ENCODE results near the gene ARMC7.
"Not testable (repeated sequence)": the region's sequence is repeated elsewhere in the genome, so short reads cannot be mapped to it uniquely, and the experiment has no call there.

Gene ARMC7

DNA sequence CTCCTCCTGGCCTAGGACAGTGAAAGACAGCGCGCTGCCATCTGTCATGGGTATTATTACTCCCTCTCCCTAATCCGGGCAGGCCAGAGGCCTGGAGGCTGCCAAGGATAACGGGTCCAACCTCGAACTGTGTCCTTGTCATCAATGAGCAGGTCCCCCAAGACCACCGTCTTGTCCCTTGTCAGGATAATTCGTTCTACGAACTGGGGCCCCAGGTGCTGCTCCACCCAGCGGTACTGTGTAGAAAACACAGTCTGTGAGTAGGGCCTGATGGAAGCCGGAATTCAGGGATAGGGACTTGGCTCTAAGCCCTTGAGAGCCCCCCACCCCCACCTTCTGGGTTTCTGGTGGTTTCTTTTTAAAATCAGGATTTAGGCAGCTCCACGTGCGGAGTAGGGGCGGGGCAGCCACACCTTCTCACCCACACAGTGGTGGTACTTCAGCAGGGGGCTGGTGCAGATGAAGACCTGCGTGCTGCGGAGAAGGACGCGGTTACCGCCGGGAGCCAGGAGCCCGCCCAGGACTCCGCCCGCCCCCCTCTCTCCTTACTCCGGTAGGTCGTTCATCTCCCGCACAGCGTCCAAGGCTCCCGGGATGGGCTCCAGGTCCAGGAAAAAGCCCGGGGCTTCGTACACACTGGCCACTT is 21.0 kb downstream of the ARMC7 start:
- TF ChIP-seq, protein P1, sequence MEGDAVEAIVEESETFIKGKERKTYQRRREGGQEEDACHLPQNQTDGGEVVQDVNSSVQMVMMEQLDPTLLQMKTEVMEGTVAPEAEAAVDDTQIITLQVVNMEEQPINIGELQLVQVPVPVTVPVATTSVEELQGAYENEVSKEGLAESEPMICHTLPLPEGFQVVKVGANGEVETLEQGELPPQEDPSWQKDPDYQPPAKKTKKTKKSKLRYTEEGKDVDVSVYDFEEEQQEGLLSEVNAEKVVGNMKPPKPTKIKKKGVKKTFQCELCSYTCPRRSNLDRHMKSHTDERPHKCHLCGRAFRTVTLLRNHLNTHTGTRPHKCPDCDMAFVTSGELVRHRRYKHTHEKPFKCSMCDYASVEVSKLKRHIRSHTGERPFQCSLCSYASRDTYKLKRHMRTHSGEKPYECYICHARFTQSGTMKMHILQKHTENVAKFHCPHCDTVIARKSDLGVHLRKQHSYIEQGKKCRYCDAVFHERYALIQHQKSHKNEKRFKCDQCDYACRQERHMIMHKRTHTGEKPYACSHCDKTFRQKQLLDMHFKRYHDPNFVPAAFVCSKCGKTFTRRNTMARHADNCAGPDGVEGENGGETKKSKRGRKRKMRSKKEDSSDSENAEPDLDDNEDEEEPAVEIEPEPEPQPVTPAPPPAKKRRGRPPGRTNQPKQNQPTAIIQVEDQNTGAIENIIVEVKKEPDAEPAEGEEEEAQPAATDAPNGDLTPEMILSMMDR (conservative IDR thresholded peaks at IDR 0.05; ENCODE audit: low read length), result peak; percentile 69
- TF ChIP-seq EZH2phosphoT487 (IDR thresholded peaks at IDR 0.05; ENCODE audit: borderline replicate concordance), result no peak
- Histone ChIP-seq H3K9me2 (replicated peaks; ENCODE audit: low read depth, low read length) (no peaks in the 10 kb centered on the region), H3F3A (ENCODE audit: low read depth) (peaks cover 18% of the 10 kb centered on the region; the same call in 1 of the 2 replicates), H3K27me3 (ENCODE audit: insufficient read depth, low read length, poor library complexity, severe bottlenecking) (no peaks in the 10 kb centered on the region), H3K4me1 (ENCODE audit: insufficient read depth, low read length, poor library complexity, severe bottlenecking) (peaks cover 12% of the 10 kb centered on the region), H3K36me3 (ENCODE audit: insufficient read depth, low read length) (peaks cover 19% of the 10 kb centered on the region; the same call in 1 of the 2 replicates), H3K4me3 (ENCODE audit: low read length, poor library complexity, severe bottlenecking) (peak overlapping the region; percentile 85), H3K4me2 (ENCODE audit: low read depth, low read length, poor library complexity, severe bottlenecking) (peak overlapping the region; percentile 82), H3K9me3 (ENCODE audit: insufficient read depth, low read depth, low read length) (no peaks in the 10 kb centered on the region), H4K20me1 (ENCODE audit: insufficient read depth, low read length, poor library complexity, severe bottlenecking) (peaks cover 19% of the 10 kb centered on the region), H2AFZ (ENCODE audit: low read length) (peak overlapping the region; percentile 68), H3K9ac (ENCODE audit: low read depth, low read length, poor library complexity, severe bottlenecking) (peak overlapping the region; percentile 92), H3K79me2 (ENCODE audit: insufficient read depth, low read length) (peaks cover 32% of the 10 kb centered on the region)

DNA sequence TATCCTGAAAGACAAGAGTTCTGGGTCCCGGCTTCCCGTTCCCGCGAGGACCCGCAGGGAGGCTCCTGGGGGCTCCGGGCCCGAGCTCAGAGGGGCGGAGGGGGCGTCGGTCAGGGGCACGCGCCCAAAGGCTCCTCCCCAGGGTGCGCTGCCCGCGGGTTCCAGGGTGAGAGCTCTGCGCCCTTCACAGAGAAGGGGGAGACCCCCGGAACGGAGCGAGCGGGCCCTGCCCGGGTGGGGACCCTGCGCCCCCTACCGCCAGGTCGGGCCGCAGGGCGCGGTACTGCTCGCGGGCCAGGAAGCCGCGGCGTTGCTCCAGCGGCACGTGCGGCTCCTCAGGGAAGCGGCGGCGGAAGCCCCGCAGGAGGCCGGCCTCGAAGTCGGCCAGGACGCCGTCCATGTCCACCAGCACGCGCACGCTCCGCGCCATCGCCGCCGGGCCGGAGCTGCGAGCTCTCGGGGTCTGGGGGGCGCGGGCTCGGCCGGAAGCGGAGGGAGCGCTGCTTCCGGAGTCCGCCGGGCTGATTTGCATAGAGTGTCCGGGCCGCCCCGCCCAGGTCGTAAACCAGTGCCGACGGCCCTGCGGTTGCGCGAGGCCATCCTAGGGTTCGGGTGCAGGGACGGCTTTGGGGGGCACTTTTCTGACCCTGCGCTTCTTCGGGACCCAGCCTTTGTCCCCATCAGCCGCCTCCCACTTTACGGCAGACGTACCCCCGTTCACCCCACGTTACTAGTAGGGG is 21.7 kb downstream of the ARMC7 start, which contains the start of gene NT5C:
TSS of gene NT5C (minus strand) at position 465 of the 740 bp plus-strand sequence. CDS start at position 430, 35 bp downstream.
- H2AFZ ChIP-seq (ENCODE audit: low read length), result peak within 1 kb of the TSS; percentile 68

DNA sequence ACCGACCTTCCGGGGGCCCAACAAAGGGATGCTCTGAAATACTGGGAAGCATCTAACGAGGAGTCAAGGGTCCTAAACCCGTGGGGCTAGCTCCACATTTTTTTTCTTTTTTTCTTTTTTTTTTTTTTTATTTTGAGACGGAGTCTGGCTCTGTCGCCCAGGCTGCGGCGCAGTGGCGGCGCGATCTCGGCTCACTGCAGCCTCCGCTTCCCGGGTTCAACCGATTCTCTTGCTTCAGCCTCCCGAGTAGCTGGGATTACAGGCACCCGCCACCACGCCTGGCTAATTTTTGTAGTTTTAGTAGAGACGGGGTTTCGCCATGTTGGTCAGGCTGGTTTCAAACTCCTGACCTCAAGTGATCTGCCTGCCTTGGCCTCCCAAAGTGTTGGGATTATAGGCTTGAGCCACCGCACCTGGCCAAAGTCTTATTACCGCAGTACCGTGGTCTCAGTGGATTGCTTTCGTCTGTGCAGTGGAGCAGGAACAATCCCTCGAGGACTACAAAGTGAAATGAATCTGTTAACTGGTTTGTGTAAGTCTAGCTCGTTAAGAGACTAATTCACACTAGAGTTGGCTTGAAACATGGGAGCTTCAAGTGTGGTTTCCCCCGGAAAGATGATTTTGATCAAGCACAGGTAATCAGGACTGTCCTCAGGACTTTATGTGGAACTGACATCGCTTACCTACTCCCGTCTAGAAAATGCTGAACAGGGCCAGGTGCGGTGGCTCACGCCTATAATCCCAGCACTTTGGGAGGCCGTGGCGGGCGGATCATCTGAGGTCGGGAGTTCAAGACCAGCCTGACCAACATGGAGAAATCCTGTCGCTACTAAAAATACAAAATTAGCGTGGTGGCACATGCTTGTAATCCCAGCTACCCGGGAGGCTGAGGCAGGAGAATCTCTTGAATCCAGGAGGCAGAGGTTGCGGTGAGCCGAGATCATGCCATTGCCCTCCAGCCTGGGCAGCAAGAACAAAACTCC is 22.5 kb downstream of the ARMC7 start:
- H3K79me2 ChIP-seq (ENCODE audit: insufficient read depth, low read length), result peaks cover 46% of the 10 kb centered on the region
- H3K9me2 ChIP-seq (replicated peaks; ENCODE audit: low read depth, low read length); H3K9me3 ChIP-seq (ENCODE audit: insufficient read depth, low read depth, low read length); H3K27me3 ChIP-seq (ENCODE audit: insufficient read depth, low read length, poor library complexity, severe bottlenecking): not testable (repeated sequence)
- H3F3A ChIP-seq (ENCODE audit: low read depth), result peaks cover 24% of the 10 kb centered on the region; the same call in 1 of the 2 replicates
- H4K20me1 ChIP-seq (ENCODE audit: insufficient read depth, low read length, poor library complexity, severe bottlenecking), result peaks cover 27% of the 10 kb centered on the region
- H2AFZ ChIP-seq (ENCODE audit: low read length), result peak overlapping the region; percentile 68
- peak overlapping the region; percentile 82 for H3K4me2 ChIP-seq (ENCODE audit: low read depth, low read length, poor library complexity, severe bottlenecking)
- peak overlapping the region; percentile 85 for H3K4me3 ChIP-seq (ENCODE audit: low read length, poor library complexity, severe bottlenecking)
- H3K4me1 ChIP-seq (ENCODE audit: insufficient read depth, low read length, poor library complexity, severe bottlenecking), result peaks cover 12% of the 10 kb centered on the region
- peak overlapping the region; percentile 92 for H3K9ac ChIP-seq (ENCODE audit: low read depth, low read length, poor library complexity, severe bottlenecking)
- H3K36me3 ChIP-seq (ENCODE audit: insufficient read depth, low read length), result peaks cover 26% of the 10 kb centered on the region; the same call in 1 of the 2 replicates

More for the DNA sequence above, 21.7 kb downstream of the ARMC7 start, which contains the start of gene NT5C:
- Histone ChIP-seq H3K9me3 (ENCODE audit: insufficient read depth, low read depth, low read length) (no peaks in the 10 kb centered on the region), H3K36me3 (ENCODE audit: insufficient read depth, low read length) (peaks cover 26% of the 10 kb centered on the region; the same call in 1 of the 2 replicates), H3K4me1 (ENCODE audit: insufficient read depth, low read length, poor library complexity, severe bottlenecking) (peaks cover 12% of the 10 kb centered on the region), H3K9ac (ENCODE audit: low read depth, low read length, poor library complexity, severe bottlenecking) (peak within 1 kb of the TSS; percentile 92), H3K4me2 (ENCODE audit: low read depth, low read length, poor library complexity, severe bottlenecking) (peak within 1 kb of the TSS; percentile 82), H3K9me2 (replicated peaks; ENCODE audit: low read depth, low read length) (no peaks in the 10 kb centered on the region), H3K27me3 (ENCODE audit: insufficient read depth, low read length, poor library complexity, severe bottlenecking) (no peaks in the 10 kb centered on the region), H3F3A (ENCODE audit: low read depth) (peaks cover 24% of the 10 kb centered on the region; the same call in 1 of the 2 replicates), H3K79me2 (ENCODE audit: insufficient read depth, low read length) (peaks cover 37% of the 10 kb centered on the region), H3K4me3 (ENCODE audit: low read length, poor library complexity, severe bottlenecking) (peak within 1 kb of the TSS; percentile 85), H4K20me1 (ENCODE audit: insufficient read depth, low read length, poor library complexity, severe bottlenecking) (peaks cover 21% of the 10 kb centered on the region)
- no peak for TF ChIP-seq EZH2phosphoT487 (IDR thresholded peaks at IDR 0.05; ENCODE audit: borderline replicate concordance)
- TF ChIP-seq, protein P1 (conservative IDR thresholded peaks at IDR 0.05; ENCODE audit: low read length), result peak; percentile 59
